Smooth muscle cell of the coronary artery (primary cell): ENCODE data around the gene UNC5CL. TPM values are rescaled to one million over a fixed set of nuclear protein-coding genes. Genes with fewer than 3 reads are reported as not detected.

ENCODE experiments used
- total RNA-seq: library from RNA; depleted of rRNA; stranded (reverse); fragments of >200 nt; gene quantifications from 2 replicates; pipeline ENCODE4 v1.2.3, GENCODE V29; 2014; ENCODE audit warnings: low replicate concordance

UNC5CL gene
- total RNA-seq: under 0.01 and 0.12 TPM in 2 replicates

GRCh38 chr6:41039060-41039998 is at the start of gene UNC5CL:
UNC5CL (minus strand) TSS chr6:41039221; CDS start chr6:41035074, 4,147 bp downstream.

GRCh38 chr6:41072836-41073202 is 33.8 kb upstream of the UNC5CL start, which contains the start of gene NFYA:
NFYA (plus strand) TSS chr6:41072974; CDS start chr6:41079090, 6,116 bp downstream.

GRCh38 chr6:41071923-41072835 is 33.2 kb upstream of the UNC5CL start, which contains the start of gene OARD1:
OARD1 (minus strand) TSS chr6:41072356; CDS start chr6:41071634, 722 bp downstream.

GRCh38 chr6:41053041-41053440 is 14.0 kb upstream of the UNC5CL start, which contains the start of gene APOBEC2:
APOBEC2 (plus strand) TSS chr6:41053202; CDS start chr6:41053348, 146 bp downstream.

GRCh38 chr6:41042226-41043055 is 3.4 kb upstream of the UNC5CL start, which contains the start of gene TSPO2:
TSPO2 (plus strand) TSS chr6:41042467; CDS start chr6:41042986, 519 bp downstream.

Other genes with a start within 250 kb of the UNC5CL start
- not detected in 2 replicates for gene TSPO2, start 3.2 kb upstream of the UNC5CL start, total RNA-seq
- gene APOBEC2, start 14.0 kb upstream of the UNC5CL start, total RNA-seq: not detected in 2 replicates
- 9.4 and 10.5 TPM in 2 replicates for gene OARD1, start 33.1 kb upstream of the UNC5CL start, total RNA-seq
- gene NFYA, start 33.8 kb upstream of the UNC5CL start, total RNA-seq: 16.4 TPM in 2 replicates
- not detected in 2 replicates for gene TREML1, start 115.1 kb upstream of the UNC5CL start, total RNA-seq
- 0.12 TPM in 1 of 2 replicates, not detected in the other for gene TREM2, start 123.9 kb upstream of the UNC5CL start, total RNA-seq
- not detected in 2 replicates for gene TREML2, start 161.9 kb upstream of the UNC5CL start, total RNA-seq
- gene TREML4, start 189.1 kb upstream of the UNC5CL start, total RNA-seq: not detected in 2 replicates
- gene TREM1, start 247.5 kb upstream of the UNC5CL start, total RNA-seq: 1.5 TPM in 1 of 2 replicates, not detected in the other